Gastrocnemius medialis (tissue), 4 donors: Measurements from ENCODE around the gene FLACC1. TPM values are rescaled to one million over a fixed set of nuclear protein-coding genes. Genes with fewer than 3 reads are reported as not detected.

Experiments used
- ATAC-seq, 2 donors: fragments of 150-250 bp; one replicate each; pipeline ENCODE4 v1.9.1; 2016
- DNase-seq, 2 donors: peaks; one replicate each; pipeline ENCODE4 v3.0.0-alpha.2; 2019
- H3K27ac ChIP-seq, 4 donors: fragments of 200-600 bp; sonication (generic); 1 replicate in 1 of 4; 2 replicates in 3 of 4; pipeline ENCODE4 v1.5.1; 2016 to 2018; ENCODE audit warnings: mild to moderate bottlenecking in 2 of 4, moderate library complexity in 1 of 4
- H3K27me3 ChIP-seq, 3 donors: fragments of 200-600 bp; sonication (generic) in 2 of 3; 1 replicate in 1 of 3; 2 replicates in 2 of 3; pipeline versions ENCODE4 v1.5.1 to v1.6.0; 2016 to 2019; ENCODE audit warnings: mild to moderate bottlenecking in 1 of 3, moderate library complexity in 1 of 3
- H3K36me3 ChIP-seq, 2 donors: fragments of 200-600 bp; sonication (generic) in 1 of 2; one replicate each; pipeline ENCODE4 v1.5.1; 2017 to 2018
- H3K4me1 ChIP-seq, 2 donors: fragments of 200-600 bp; sonication (generic) in 1 of 2; one replicate each; pipeline ENCODE4 v1.5.1; 2016 to 2017; ENCODE audit warnings: mild to moderate bottlenecking in 2 of 2
- H3K4me3 ChIP-seq, 4 donors: fragments of 200-600 bp; sonication (generic) in 3 of 4; 1 replicate in 1 of 4; 2 replicates in 3 of 4; pipeline ENCODE4 v1.5.1; 2016 to 2019; ENCODE audit warnings: mild to moderate bottlenecking in 2 of 4
- H3K9me3 ChIP-seq, 3 donors: fragments of 200-600 bp; sonication (generic) in 2 of 3; 1 replicate in 1 of 3; 2 replicates in 2 of 3; pipeline ENCODE4 v1.5.1; 2016 to 2019
- POLR2A ChIP-seq, 2 donors: fragments of 450-650 bp; IDR thresholded peaks; one replicate each; pipeline ENCODE4 v1.6.1; 2017; ENCODE audit warnings: antibody characterized with exemption in 2 of 2, mild to moderate bottlenecking in 2 of 2, moderate library complexity in 2 of 2
- in situ Hi-C, 4 donors: fragments of 200-750 bp; cut with MboI; loops; one replicate each; pipeline versions ENCODE4 v1.15.0 to v1.8.0; 2017; ENCODE audit warnings: low sequenced_read_pairs in 4 of 4
- intact Hi-C: fragments of 100-400 bp; cut with DNase I; formaldehyde crosslinking; loops from one replicate; pipeline ENCODE4 v1.15.1; 2023; ENCODE audit warnings: low total_unique reads
- total RNA-seq, 4 donors: library from RNA; depleted of rRNA; stranded (reverse); fragments of >200 nt; gene quantifications; one replicate each; pipeline versions ENCODE4 v1.1.0 to v1.2.3, GENCODE V29; 2016
- TF ChIP-seq, protein P1 (sequence below), 5 experiments: fragments of 450-650 bp in 3 of 5; fragments of 200-600 bp in 2 of 5; sonication (generic) in 2 of 5; IDR thresholded peaks in 4 of 5; conservative IDR thresholded peaks in 1 of 5; 1 replicate in 4 of 5; 2 replicates in 1 of 5; pipeline ENCODE4 v1.5.1; 2016 to 2019; ENCODE audit warnings: antibody characterized with exemption in 5 of 5, mild to moderate bottlenecking in 3 of 5, moderate library complexity in 3 of 5

FLACC1 gene
- total RNA-seq, 4 donors from 2014 or later, result 0.72 to 1.7 (median 1.4) TPM

DNA sequence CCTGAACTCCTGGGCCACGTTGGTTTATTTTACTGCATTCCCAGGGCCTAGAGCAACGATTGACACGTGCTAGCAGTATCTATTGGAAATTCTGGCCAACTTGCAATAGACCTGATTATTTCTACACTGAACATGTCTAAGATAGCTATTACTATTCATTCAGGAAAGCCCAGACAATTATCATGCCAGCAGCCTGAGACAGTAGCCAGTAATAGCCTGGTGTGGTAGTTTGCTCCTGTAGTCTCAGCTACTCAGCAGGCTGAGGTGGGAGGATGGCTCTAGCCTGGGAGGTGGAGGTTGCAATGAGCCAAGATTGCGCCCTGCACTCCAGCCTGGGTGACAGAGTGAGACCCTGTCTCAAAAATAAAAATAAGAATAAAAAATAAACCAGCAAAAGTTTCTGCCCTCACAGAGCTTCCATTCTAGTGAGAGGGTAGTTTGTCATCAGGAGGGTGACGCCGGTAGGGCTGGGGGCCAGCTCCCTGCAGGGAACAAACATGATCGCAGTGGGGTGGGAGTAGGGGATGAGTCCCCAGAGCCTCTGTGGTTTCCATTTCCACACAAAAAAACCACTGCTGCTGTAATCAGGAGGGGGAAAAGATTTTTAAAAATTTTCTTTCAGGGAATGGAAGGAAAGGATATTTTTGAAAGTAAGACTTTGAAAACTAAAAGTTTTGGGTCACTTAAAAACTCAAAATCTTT lies 92.5 kb downstream of the FLACC1 start:
- TF ChIP-seq, protein P1, sequence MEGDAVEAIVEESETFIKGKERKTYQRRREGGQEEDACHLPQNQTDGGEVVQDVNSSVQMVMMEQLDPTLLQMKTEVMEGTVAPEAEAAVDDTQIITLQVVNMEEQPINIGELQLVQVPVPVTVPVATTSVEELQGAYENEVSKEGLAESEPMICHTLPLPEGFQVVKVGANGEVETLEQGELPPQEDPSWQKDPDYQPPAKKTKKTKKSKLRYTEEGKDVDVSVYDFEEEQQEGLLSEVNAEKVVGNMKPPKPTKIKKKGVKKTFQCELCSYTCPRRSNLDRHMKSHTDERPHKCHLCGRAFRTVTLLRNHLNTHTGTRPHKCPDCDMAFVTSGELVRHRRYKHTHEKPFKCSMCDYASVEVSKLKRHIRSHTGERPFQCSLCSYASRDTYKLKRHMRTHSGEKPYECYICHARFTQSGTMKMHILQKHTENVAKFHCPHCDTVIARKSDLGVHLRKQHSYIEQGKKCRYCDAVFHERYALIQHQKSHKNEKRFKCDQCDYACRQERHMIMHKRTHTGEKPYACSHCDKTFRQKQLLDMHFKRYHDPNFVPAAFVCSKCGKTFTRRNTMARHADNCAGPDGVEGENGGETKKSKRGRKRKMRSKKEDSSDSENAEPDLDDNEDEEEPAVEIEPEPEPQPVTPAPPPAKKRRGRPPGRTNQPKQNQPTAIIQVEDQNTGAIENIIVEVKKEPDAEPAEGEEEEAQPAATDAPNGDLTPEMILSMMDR (IDR thresholded peaks at IDR 0.05 in 4 of 5, conservative IDR thresholded peaks at IDR 0.05 in 1 of 5), result no peak
- no peak for TF ChIP-seq POLR2A (IDR thresholded peaks at IDR 0.05)
- in situ Hi-C loops (no loop called here), intact Hi-C loops (no loop called here)
- Histone ChIP-seq H3K27ac (no peak overlapping the region), H3K9me3 (no peaks in the 10 kb centered on the region), H3K27me3 (no peaks in the 10 kb centered on the region), H3K4me1 (peaks cover under 1 to 3% of the 10 kb centered on the region in 2 donors), H3K36me3 (no peaks in the 10 kb centered on the region), H3K4me3 (no peak overlapping the region)
- DNase-seq, result no peak
- no peak for ATAC-seq

DNA sequence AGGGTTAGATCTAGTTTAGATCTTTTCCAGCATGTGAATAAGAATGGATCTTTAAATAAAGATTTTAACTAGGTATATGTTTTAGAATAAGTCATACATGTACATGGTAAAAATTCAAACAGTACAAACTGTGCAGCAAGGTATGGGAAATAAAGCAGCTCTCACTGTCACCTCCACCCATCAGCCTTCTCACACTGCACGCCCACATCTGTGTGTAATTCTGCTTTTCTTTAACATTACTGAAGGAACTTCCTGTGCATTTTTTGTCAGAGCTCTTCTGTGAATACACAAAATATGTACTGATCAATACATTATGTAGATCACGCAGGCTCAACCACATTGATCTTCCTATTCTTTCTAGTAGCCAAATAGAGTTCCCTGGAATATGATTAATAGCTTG lies 93.4 kb downstream of the FLACC1 start:
- intact Hi-C loops, result no loop called here
- Histone ChIP-seq H3K4me3 (no peak overlapping the region), H3K27ac (no peak overlapping the region), H3K36me3 (no peaks in the 10 kb centered on the region), H3K4me1 (peaks cover 3 to 8% of the 10 kb centered on the region in 2 donors), H3K9me3 (no peaks in the 10 kb centered on the region), H3K27me3 (no peaks in the 10 kb centered on the region)
- ATAC-seq, result no peak
- TF ChIP-seq POLR2A (IDR thresholded peaks at IDR 0.05), result no peak
- TF ChIP-seq, protein P1 (IDR thresholded peaks at IDR 0.05 in 4 of 5, conservative IDR thresholded peaks at IDR 0.05 in 1 of 5), result no peak
- no peak for DNase-seq
- in situ Hi-C loops, result no loop called here

DNA sequence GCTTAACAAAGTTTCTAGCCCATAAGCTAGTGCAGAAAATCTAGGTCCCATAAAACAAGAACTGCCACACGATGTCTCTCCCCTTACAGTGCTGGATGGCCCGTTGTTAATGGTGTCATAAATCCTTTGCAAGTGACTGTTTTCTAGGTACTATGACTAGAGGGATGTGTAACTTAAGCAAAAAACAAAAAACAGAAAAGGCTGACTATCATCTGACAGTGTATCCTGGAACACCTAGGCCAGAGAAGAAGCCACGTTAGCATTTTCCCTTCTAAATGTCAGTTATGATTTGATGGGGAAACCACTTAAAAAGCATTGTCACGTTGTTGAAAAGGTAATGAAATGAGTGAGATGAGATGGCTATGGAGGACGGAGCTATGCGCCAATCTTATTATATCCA lies 94.4 kb downstream of the FLACC1 start:
- DNase-seq (no peak), ATAC-seq (no peak)
- H3K27me3 ChIP-seq, result no peaks in the 10 kb centered on the region
- in situ Hi-C loops, result no loop called here
- no peak overlapping the region for H3K27ac ChIP-seq
- intact Hi-C loops, result no loop called here
- H3K4me3 ChIP-seq, result no peak overlapping the region
- H3K4me1 ChIP-seq, result peaks cover 7 to 11% of the 10 kb centered on the region in 2 donors
- H3K36me3 ChIP-seq, result no peaks in the 10 kb centered on the region
- no peak for TF ChIP-seq POLR2A (IDR thresholded peaks at IDR 0.05)
- TF ChIP-seq, protein P1 (IDR thresholded peaks at IDR 0.05 in 4 of 5, conservative IDR thresholded peaks at IDR 0.05 in 1 of 5), result no peak
- no peaks in the 10 kb centered on the region for H3K9me3 ChIP-seq

DNA sequence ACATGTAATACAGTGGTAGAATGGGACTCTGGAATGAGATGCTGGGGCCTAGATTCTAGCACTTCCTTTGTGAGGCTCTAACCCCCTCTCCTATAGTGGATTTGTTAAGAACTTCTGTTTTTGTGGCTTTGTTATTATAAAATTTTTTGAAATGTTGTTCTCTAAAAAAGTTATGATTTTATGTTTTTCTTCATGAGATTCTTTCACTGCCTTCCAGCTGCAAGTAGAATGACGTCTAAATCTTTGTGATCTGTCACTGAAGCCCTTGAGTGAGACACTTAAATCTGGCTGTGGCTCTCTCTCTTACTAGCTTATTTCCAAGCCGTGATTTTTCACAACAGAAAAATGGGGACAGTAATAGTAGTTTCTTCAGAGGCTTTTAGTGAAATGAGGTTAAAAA lies 95.2 kb downstream of the FLACC1 start:
- no peaks in the 10 kb centered on the region for H3K9me3 ChIP-seq
- TF ChIP-seq POLR2A (IDR thresholded peaks at IDR 0.05), result no peak
- TF ChIP-seq, protein P1 (IDR thresholded peaks at IDR 0.05 in 4 of 5, conservative IDR thresholded peaks at IDR 0.05 in 1 of 5), result no peak
- H3K4me3 ChIP-seq, result no peak overlapping the region
- peaks cover 7 to 15% of the 10 kb centered on the region in 2 donors for H3K4me1 ChIP-seq
- no peak for DNase-seq
- in situ Hi-C loops, result no loop called here
- H3K27ac ChIP-seq, result no peak overlapping the region
- no peak for ATAC-seq
- intact Hi-C loops, result no loop called here
- no peaks in the 10 kb centered on the region for H3K36me3 ChIP-seq
- no peaks in the 10 kb centered on the region for H3K27me3 ChIP-seq

DNA sequence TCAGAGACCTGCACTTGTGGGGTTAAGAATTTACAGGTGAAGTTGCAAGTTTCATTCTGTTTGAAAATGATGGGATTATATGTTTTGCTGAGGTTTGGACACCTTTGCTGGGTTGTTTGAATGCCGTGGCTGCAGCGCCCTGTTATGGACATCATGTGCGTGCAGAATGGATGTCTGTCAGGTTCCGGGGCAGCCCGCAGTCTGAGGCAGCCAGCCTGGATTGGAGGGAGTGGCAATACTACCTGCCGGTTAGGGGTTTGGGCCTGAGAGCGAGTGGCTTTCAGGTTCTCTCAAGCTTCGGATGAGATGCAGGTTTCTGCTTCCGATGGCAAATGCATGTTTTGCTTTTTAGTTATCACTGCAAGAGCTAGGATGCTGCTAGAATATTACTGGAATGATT lies 95.7 kb downstream of the FLACC1 start:
- no peaks in the 10 kb centered on the region for H3K27me3 ChIP-seq
- no peak for TF ChIP-seq POLR2A (IDR thresholded peaks at IDR 0.05)
- TF ChIP-seq, protein P1 (IDR thresholded peaks at IDR 0.05 in 4 of 5, conservative IDR thresholded peaks at IDR 0.05 in 1 of 5), result no peak
- peak overlapping the region in 1 of 4 donors; percentile 13 for H3K4me3 ChIP-seq
- DNase-seq, result no peak
- no peak overlapping the region for H3K27ac ChIP-seq
- no peaks in the 10 kb centered on the region for H3K9me3 ChIP-seq
- intact Hi-C loops (no loop called here), in situ Hi-C loops (no loop called here)
- H3K4me1 ChIP-seq, result peaks cover 7 to 15% of the 10 kb centered on the region in 2 donors
- no peaks in the 10 kb centered on the region for H3K36me3 ChIP-seq
- no peak for ATAC-seq
